ENCODE data around the gene ATRNL1. TPM values are rescaled to one million over a fixed set of nuclear protein-coding genes. Genes with fewer than 3 reads are reported as not detected.

ATRNL1 gene
- polyA plus RNA-seq (ENCODE audit: insufficient read length in 3 of 3) = 10 to 100 TPM; 20.2 to 26.7 (median 26.5) TPM
- long read RNA-seq, donor 1, transcript ATRNL1-209 (8 exons, 1,818 nt) = major isoform, 6 of 15 reads
- long read RNA-seq, donor 1, partial matches to known transcripts = 8 of 15 reads
- long read RNA-seq, donor 1, other reads (novel, unspliced or antisense) = 0 of 15 reads
- long read RNA-seq, donor 2, partial matches to known transcripts = 0 of 3 reads
- long read RNA-seq, donor 2, other reads (novel, unspliced or antisense) = 0 of 3 reads
- long read RNA-seq, donor 3, partial matches to known transcripts = 0 of 2 reads
- long read RNA-seq, donor 3, other reads (novel, unspliced or antisense) = 0 of 2 reads
- long read RNA-seq, donor 4, full-length matches to known transcripts = 4 of 4 reads
- long read RNA-seq, donor 4, partial matches to known transcripts = 0 of 4 reads
- long read RNA-seq, donor 4, other reads (novel, unspliced or antisense) = 0 of 4 reads
- long read RNA-seq, donor 5, partial matches to known transcripts = 0 of 1 reads
- long read RNA-seq, donor 5, other reads (novel, unspliced or antisense) = 0 of 1 reads
- long read RNA-seq, donor 6, full-length matches to known transcripts = 4 of 4 reads
- long read RNA-seq, donor 6, partial matches to known transcripts = 0 of 4 reads
- long read RNA-seq, donor 6, other reads (novel, unspliced or antisense) = 0 of 4 reads
- long read RNA-seq, donor 7, partial matches to known transcripts = 0 of 3 reads
- long read RNA-seq, donor 7, other reads (novel, unspliced or antisense) = 0 of 3 reads
- long read RNA-seq, donor 8, partial matches to known transcripts = 0 of 1 reads
- long read RNA-seq, donor 8, other reads (novel, unspliced or antisense) = 0 of 1 reads
- long read RNA-seq, donor 9, full-length matches to known transcripts = 6 of 6 reads
- long read RNA-seq, donor 9, partial matches to known transcripts = 0 of 6 reads
- long read RNA-seq, donor 9, other reads (novel, unspliced or antisense) = 0 of 6 reads
- long read RNA-seq, donor 10, partial matches to known transcripts = 0 of 1 reads
- long read RNA-seq, donor 10, other reads (novel, unspliced or antisense) = 0 of 1 reads
- long read RNA-seq, donor 11, full-length matches to known transcripts = 2 of 2 reads
- long read RNA-seq, donor 11, partial matches to known transcripts = 0 of 2 reads
- long read RNA-seq, donor 11, other reads (novel, unspliced or antisense) = 0 of 2 reads
- long read RNA-seq, donor 12, full-length matches to known transcripts = 6 of 6 reads
- long read RNA-seq, donor 12, partial matches to known transcripts = 0 of 6 reads
- long read RNA-seq, donor 12, other reads (novel, unspliced or antisense) = 0 of 6 reads
- long read RNA-seq, donor 13, partial matches to known transcripts = 0 of 1 reads
- long read RNA-seq, donor 13, other reads (novel, unspliced or antisense) = 0 of 1 reads
- long read RNA-seq, donor 14 = 0 reads
- long read RNA-seq, donor 15, transcript ATRNL1-209 (8 exons, 1,818 nt) = major isoform, 6 of 6 reads
- long read RNA-seq, donor 15, partial matches to known transcripts = 0 of 6 reads
- long read RNA-seq, donor 15, other reads (novel, unspliced or antisense) = 0 of 6 reads
- long read RNA-seq, donor 16, transcript ATRNL1-209 (8 exons, 1,818 nt) = major isoform, 5 of 15 reads
- long read RNA-seq, donor 16, partial matches to known transcripts = 10 of 15 reads
- long read RNA-seq, donor 16, other reads (novel, unspliced or antisense) = 0 of 15 reads

DNA sequence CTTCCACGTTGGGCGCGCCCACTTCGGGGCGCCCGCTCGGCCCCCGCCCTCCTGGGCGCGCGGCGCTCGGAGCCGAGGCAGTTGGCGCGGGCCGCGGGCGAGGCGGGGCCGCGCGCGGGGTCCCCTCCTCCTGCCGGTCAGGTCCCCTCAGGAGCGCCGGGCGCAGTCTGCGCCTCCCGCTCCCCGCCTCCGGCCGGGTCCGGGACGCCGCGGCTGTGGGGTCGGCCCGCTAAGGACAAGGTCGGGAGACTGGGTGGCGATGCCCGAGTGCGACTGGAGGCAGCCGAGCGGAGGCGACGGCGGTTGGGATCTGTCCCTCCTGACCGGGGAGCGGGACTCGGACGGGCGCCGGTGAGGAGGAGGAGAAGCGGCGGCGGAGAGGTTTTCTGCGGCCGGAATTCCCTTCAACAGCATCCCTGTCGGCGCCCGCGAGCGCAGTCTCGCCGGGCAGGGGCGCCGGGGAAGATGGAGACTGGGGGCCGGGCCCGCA lies at the start of gene ATRNL1:
TSS of gene ATRNL1 (plus strand) at position 80 of the 490 bp plus-strand sequence. CDS start at position 466, 386 bp downstream.
- DNase-seq = peak; percentile 69

DNA sequence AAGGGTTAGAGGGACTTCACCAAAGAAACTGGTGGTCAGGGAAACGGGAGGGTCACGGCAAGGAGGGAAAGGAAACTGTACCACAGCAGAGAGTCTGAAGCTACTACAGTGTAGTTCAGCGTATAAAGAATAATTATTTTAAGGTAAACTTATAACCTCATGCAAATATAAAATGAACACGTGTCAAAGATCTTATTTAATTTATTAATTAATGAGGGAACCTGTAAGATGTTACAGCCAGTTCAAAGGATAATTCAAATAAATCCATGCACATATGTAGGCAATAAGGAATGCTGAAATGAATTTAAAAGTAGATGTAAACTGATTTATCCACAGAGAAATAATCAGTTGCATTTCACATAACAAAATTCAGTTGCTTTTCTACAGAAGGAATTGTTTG lies 49.4 kb upstream of the ATRNL1 start:
- no peak for DNase-seq

GRCh38 chr10:115044891-115045290 lies 48.3 kb upstream of the ATRNL1 start:
- DNase-seq = no peak

DNA sequence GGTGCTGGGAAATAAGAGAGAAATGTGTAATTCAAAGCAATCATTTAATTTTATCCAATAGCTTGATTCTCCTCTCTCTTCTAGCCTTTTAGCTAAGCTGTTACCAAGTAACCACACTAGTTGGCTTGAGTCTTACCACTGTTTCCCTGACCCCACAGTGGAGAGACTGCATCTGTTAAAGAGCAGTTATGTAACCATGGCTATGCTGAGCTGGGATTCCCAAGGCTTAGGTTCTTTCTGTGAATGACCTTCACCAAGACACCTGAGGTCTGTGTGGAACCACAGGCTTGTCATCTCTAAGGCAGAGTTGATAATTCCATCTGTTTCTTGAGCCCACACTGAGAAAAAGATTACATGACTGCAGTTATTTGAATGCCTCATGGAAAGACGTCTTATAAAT lies 47.7 kb upstream of the ATRNL1 start:
- DNase-seq = no peak

GRCh38 chr10:115046686-115047236 lies 46.4 kb upstream of the ATRNL1 start:
- DNase-seq = no peak

DNA sequence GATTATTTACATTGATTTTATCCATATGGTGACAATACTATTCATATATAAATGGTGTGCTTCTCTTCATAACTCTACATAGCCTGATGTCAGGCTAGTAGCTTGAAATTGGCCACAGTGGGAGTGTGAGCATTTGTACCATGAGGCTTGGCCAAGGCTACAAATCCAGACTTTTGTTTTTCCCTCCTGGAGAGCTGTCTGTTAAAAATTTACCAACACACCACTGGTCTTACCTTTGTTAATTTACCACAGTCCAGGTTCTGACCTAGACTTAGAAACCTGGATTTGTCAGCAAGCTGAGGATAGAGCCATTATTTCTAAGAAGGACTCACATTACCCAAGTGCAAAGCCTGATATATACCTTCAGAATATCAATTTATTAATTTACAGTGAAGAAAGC lies 45.5 kb upstream of the ATRNL1 start:
- no peak for DNase-seq

GRCh38 chr10:115049318-115049717 lies 43.8 kb upstream of the ATRNL1 start:
- no peak for DNase-seq

DNA sequence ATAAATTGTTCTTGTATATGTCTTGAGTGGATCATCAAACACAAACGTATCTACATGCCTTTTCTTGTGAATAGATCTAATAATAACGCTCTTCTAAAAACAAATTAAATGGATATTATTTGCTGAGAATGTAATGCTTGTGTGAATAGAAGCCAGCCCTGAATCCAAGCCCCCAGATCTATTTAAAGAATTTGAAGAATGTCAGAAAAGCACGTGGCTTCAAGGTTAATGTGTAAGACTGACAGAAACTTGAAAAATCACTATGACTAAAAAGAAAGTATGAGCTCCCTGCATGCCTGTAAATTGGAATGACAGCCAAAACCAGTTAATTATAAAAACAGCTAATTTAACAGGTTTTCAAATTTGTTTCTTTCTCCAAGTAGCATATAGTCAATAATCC lies 43.2 kb upstream of the ATRNL1 start:
- peak; percentile 44 for DNase-seq

GRCh38 chr10:115050375-115051010 lies 42.7 kb upstream of the ATRNL1 start:
- DNase-seq = no peak

DNA sequence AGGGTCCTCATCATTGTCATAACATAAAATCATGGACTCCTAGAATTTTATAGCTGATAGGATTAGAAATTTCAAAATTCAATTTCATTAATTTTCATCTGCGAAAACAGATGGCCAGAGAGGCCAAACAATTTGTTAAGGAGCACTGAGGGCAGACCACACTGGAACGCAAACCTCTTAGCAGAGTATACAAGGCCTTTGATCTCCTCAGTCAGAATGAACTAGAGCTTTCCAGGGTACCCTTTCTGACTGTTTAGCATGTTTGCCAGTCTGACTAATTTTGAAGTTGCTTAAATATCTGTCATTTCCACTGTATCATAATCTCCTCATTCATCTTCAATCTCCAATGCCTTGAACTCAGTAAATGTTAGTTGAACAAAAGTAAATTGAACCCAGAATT lies 41.9 kb upstream of the ATRNL1 start:
- DNase-seq = no peak

DNA sequence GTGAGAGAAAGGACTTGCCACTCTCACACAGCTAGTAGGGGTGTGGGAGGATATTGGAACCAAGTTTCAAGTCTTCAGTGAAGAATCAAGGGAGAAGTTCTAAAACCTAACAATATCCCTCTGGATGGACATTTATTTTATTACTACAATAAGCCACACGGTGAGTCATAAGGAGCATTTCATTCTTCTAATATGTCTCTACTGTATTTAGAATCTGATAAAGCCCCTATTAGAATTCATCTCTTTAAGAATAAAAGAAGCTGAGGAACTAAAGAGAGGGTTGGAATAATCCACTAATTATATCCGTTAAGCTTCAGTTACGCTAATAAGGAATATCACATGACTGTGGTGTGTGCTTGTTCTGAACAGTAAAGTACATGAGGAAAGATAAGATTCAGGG lies 40.9 kb upstream of the ATRNL1 start:
- DNase-seq = no peak

GRCh38 chr10:115052728-115053127 lies 40.4 kb upstream of the ATRNL1 start:
- DNase-seq = no peak

GRCh38 chr10:115056186-115056585 lies 37.0 kb upstream of the ATRNL1 start:
- no peak for DNase-seq

GRCh38 chr10:115059301-115059898 lies 33.8 kb upstream of the ATRNL1 start:
- no peak for DNase-seq

- DNase-seq = no peak
These were observed 29.2 kb upstream of the ATRNL1 start for GRCh38 chr10:115063701-115064658.

- DNase-seq = no peak
These were observed 27.4 kb upstream of the ATRNL1 start for GRCh38 chr10:115065801-115066200.

DNA sequence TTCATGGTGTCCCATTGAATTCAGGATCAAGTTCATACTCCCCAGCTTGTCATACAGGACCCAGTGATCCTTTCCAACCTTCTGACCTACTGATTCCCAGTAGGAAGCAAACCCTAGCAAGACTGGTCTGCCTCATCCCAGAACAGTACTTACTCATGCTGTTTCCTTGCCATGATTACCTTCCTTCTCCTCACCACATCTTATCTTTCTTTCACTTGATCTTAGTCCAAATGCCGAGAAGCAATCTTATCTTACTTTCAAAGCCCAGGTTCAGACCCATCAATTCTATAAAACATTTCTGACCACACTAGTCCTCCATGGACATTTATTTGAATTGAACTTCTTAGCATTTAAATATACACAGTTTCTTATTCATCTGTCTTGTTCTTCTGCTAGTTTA lies 26.6 kb upstream of the ATRNL1 start:
- DNase-seq = no peak

DNA sequence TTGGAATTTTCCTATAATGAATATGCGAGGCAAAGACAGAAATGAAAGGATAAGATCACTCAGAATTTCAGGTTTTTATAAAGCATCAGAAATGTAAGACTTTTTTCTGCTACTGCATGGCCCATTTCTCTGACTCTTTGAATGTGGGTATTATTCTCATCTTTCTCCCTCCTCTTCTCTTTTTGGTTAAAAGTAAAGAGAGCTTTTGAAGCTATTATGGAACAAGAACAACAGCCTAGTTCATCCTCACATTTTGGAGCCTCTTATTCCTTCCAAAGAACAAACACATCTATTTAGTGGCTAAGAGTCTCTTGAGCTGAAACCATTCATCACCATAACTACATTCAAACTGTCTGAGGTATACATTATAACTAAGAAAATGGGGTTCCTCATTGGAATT lies 19.4 kb upstream of the ATRNL1 start:
- no peak for DNase-seq
